Astrocyte of the cerebellum (primary cell): Measurements from ENCODE around the gene MAP3K19.

Experiments used
- DNase-seq: peaks from one replicate; pipeline ENCODE4 v3.0.0-alpha.2; 2011; ENCODE audit warnings: low read depth
- H3K4me3 ChIP-seq: 2 replicates; pipeline ENCODE4 v1.5.1; 2011; ENCODE audit warnings: mild to moderate bottlenecking, low read depth, low read length, moderate library complexity
- CTCF ChIP-seq: IDR thresholded peaks from 2 replicates; pipeline ENCODE4 v1.5.1; 2012; ENCODE audit warnings: low read length, low read depth, moderate library complexity, mild to moderate bottlenecking; ENCODE audit errors: missing control alignments
- in situ Hi-C: cut with HindIII; loops from 2 replicates; pipeline ENCODE4 v1.10.0; 2017; ENCODE audit warnings: low sequenced_read_pairs

MAP3K19 gene

GRCh38 chr2:134943540-134943939 lies 103.7 kb downstream of the MAP3K19 start:
- no peak for TF ChIP-seq CTCF
- no peak for DNase-seq
- in situ Hi-C loops = no loop called here
- H3K4me3 ChIP-seq = no peak overlapping the region

- no peak overlapping the region for H3K4me3 ChIP-seq
- no peak for DNase-seq
- TF ChIP-seq CTCF = no peak
- in situ Hi-C loops = no loop called here
These were observed 110.6 kb downstream of the MAP3K19 start for GRCh38 chr2:134936691-134937090.

GRCh38 chr2:134934641-134935040 lies 112.6 kb downstream of the MAP3K19 start:
- TF ChIP-seq CTCF = no peak
- no peak overlapping the region for H3K4me3 ChIP-seq
- no peak for DNase-seq
- in situ Hi-C loops = no loop called here

GRCh38 chr2:134934150-134934549 lies 113.1 kb downstream of the MAP3K19 start:
- no peak overlapping the region for H3K4me3 ChIP-seq
- no peak for DNase-seq
- in situ Hi-C loops = no loop called here
- no peak for TF ChIP-seq CTCF

GRCh38 chr2:134933732-134934131 lies 113.5 kb downstream of the MAP3K19 start:
- DNase-seq = no peak

GRCh38 chr2:134932864-134933526 lies 114.3 kb downstream of the MAP3K19 start:
- H3K4me3 ChIP-seq = no peak overlapping the region
- no peak for TF ChIP-seq CTCF
- in situ Hi-C loops = no loop called here
- DNase-seq = no peak

More at GRCh38 chr2:134933732-134934131, 113.5 kb downstream of the MAP3K19 start:
- H3K4me3 ChIP-seq = no peak overlapping the region
- in situ Hi-C loops = no loop called here
- no peak for TF ChIP-seq CTCF
